ENCODE measurements around the gene KCNIP4.
"Not testable (repeated sequence)": the region's sequence is repeated elsewhere in the genome, so short reads cannot be mapped to it uniquely, and the experiment has no call there.

KCNIP4 gene

GRCh38 chr4:21377046-21377445 lies 571.5 kb downstream of the KCNIP4 start:
- DNase-seq, result no peak

DNA sequence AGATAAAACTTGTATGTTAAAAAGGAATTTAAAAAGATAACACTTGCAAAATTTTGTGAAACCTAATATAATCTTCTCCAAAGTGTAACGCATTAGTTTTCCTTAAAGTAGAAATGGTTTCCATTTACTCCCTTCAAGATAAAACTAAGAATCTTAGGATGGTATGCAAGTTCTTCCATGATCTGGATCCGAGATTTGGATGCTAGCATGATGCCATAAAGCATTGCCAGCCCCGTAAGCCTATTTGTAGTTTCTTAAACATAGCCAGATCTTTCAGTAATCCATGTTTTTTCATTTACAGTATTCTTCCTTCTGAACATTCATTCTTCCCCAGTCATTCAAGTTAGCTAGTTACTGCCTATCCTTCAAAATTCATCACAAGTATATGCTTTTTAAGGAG lies 572.4 kb downstream of the KCNIP4 start:
- DNase-seq, result no peak

GRCh38 chr4:21374641-21375368 lies 573.8 kb downstream of the KCNIP4 start:
- no peak for DNase-seq

DNA sequence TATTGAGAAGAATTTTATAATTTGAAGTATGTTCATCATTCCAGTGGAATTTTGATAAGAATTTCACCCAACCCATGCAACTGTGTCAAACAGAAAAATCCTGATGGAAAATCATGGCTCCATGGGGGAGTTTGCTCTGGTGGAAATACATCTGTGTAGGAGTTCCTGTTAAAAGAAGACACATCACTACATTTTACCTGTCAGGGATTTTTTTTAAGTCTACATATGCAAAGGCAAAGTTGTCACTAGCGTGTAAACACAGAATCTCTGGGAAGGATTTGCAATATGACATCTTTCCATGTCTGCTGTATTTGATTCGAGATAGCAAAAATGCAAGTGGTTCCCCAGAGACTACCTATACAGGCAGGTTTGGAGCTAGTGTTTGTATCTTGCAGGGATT lies 581.0 kb downstream of the KCNIP4 start:
- DNase-seq, result no peak

GRCh38 chr4:21366840-21367239 lies 581.7 kb downstream of the KCNIP4 start:
- DNase-seq, result no peak

GRCh38 chr4:21366312-21366711 lies 582.3 kb downstream of the KCNIP4 start:
- DNase-seq, result no peak

DNA sequence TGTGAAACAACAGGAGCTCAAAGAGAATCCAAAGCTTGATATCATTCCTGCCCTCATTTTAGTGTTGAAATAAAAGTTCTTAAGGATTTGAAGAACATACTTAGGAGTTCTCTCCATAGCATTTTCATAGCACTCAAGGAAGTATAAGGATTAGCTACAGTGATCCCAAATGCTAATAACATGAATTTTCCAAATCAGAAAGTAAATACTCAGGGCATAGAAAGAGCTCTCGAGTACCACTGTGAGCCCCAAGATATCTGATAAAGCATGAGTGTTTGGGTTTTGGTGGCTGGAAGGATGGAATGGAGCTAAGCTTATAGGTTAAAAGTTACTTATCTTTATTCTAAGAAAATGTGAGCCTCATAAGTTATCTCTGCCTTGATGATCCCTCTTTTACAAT lies 584.9 kb downstream of the KCNIP4 start:
- no peak for DNase-seq

DNA sequence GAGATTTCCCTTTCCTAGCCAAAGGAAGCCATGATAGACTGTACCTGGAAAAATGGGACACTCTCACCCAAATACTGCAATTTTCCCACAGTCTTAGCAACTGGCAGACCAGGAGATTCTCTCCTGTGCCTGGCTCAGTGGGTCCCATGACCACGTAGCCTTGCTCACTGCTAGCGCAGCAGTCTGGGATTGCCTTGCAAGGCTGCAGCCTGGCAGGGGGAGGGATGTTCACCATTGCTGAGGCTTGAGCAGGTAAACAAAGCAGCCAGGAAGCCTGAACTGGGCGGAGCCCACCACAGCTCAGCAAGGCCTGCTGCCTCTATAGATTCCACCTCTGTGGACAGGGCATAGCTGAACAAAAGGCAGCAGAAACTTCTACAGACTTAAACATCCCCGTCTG lies 596.2 kb downstream of the KCNIP4 start:
- not testable (repeated sequence) for DNase-seq

- DNase-seq, result no peak
Measured at GRCh38 chr4:21347142-21347541, 601.4 kb downstream of the KCNIP4 start.

DNA sequence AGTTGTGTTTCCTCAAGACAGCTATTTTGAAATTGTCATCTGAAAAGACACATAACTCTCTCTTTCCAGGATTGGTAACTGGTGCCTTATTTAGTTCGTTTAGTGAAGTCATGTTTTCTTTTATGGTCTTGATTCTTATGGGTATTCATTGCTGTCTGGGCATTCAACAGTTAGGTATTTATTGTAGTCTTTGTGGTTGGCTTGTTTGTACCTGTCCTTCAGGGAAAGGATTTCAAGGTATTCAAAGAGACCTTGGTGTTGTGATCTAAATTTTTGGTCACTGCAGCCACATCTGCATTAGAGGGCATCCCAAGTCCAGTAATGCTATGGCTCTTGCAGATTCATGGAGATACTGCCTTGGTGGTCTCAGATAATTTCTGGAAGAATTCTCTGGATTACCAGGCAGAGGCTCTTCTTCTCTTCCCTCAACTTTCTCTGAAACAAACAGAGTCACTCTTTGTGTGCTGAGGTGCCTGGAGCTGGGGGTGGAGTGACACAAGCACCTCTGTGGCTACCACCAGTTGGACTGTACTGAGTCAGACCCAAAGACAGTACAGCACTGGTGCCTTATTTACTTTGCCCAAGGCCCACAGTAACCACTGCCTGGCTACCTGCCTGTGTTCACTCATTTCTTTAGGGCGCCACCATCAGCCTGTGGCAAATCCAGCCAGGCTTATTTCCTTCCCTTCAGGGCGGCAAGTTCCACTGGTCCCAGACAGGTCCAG lies 620.4 kb downstream of the KCNIP4 start:
- no peak for DNase-seq

DNA sequence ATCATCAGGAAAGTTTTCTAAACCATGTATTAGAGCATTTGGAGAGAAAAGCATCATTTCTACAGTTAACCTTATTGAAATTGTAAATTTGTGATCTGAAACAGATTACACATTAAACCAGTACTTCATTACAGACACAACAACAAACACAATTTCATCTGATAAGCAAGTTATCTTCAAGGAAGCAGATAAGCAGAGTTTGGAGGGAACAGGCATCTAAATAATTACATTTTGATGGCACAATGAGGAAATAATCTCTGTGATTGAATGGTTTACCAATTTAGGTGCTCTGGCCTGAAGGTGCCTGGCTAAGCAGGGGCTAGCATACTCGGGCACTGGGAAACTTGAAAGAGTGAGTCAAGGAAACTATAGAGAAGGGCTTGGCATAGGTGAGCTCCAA lies 628.5 kb downstream of the KCNIP4 start:
- no peak for DNase-seq

DNA sequence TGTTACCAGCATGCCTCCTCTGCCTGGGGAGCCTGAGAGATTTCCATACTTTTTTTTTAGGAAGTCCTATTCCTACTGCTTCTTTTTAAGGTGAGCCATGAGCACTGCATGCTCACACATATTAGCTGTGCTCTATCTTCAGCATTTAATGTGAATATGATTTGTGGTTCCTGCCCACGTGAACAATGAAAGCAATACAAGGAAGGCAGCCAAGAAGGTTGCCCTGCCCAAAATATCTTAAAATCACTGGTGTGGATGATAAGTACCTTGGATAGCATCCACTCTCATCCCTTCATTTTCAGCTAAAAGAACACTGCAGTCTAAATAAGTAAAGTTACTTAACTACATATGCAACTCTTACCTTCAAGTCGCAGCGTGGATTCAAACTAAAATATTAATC lies 640.9 kb downstream of the KCNIP4 start:
- no peak for DNase-seq

DNA sequence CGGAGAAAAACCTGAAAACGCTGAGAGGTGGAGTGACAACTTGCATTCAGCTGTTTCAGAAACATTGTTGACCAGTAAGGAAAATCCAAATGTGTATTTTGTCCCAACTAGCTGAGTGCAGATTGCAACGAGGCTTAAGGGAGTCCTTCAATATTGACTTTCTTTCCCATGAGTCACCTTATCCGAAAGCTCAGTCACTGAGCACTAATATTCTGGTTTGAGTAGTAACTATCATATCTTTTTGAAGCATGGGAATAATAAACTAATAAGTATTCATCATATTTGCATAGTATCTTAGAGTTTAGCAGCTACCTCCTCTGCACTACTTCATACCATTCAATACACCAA lies 644.1 kb downstream of the KCNIP4 start:
- DNase-seq, result peak in 1 of 58 donors; percentile 31

GRCh38 chr4:21290562-21290961 lies 658.0 kb downstream of the KCNIP4 start:
- no peak for DNase-seq

DNA sequence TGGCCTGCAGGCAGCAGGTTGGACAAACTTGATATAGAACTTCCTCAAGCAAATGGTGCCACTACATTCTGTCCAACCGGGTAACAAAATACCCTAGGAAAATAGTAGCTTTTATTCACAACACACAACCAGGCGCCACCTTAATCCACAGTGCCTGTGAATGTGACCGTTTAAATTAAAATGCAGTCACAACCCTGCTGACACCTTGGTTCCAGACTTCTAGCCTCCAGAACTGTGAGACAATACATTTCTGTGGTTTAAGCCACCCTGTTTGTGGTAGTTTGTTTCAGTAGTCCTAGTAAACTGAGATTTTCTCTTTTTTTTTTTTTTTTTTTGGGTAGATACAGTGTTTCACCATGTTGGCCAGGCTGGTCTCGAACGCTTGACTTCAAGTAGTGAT lies 672.5 kb downstream of the KCNIP4 start:
- no peak for DNase-seq

- DNase-seq, result no peak
Measured at GRCh38 chr4:21271439-21272052, 677.0 kb downstream of the KCNIP4 start.

DNA sequence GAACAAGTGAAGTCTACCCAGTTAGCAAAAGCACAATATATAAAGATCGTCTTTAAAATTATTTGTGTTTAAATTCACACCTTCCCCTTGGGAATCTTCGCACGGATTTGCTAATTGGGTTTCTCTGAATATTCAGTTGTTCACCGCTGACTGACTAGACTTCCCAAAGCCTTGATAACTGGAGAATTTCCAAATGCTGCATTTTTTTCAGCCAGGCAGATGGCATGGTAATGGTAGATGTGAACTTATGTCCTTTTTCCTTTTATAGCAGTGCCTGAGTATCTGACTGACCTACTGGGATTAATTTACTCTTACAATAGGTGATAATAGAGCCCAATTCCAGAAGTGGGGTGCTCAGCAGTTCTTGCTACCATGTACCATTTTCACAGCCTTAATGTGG lies 700.2 kb downstream of the KCNIP4 start:
- DNase-seq, result no peak

- DNase-seq, result no peak
Measured at GRCh38 chr4:21242163-21242562, 706.4 kb downstream of the KCNIP4 start.

GRCh38 chr4:21226637-21227538 lies 721.7 kb downstream of the KCNIP4 start:
- DNase-seq, result no peak

GRCh38 chr4:21211846-21212245 lies 736.7 kb downstream of the KCNIP4 start:
- no peak for DNase-seq

GRCh38 chr4:21209860-21210259 lies 738.7 kb downstream of the KCNIP4 start:
- DNase-seq, result no peak
